Endothelial cell of umbilical vein (primary cell): ENCODE results near the gene SELENOM.

Experiments
- CTCF ChIP-seq, 2 donors: IDR thresholded peaks; 1 replicate in 1 of 2; 2 replicates in 1 of 2; pipeline ENCODE4 v1.5.1; 2011; ENCODE audit warnings: low read length in 2 of 2, mild to moderate bottlenecking in 2 of 2, moderate library complexity in 2 of 2, control low read depth in 1 of 2, inconsistent platforms in 1 of 2, low read depth in 1 of 2; ENCODE audit not compliant: insufficient read depth in 1 of 2; ENCODE audit errors: extremely low read depth in 1 of 2
- EZH2 ChIP-seq: IDR thresholded peaks from 2 replicates; pipeline ENCODE4 v1.6.1; 2012; ENCODE audit warnings: borderline replicate concordance, low read depth, mild to moderate bottlenecking, moderate library complexity, low read length, inconsistent platforms; ENCODE audit not compliant: severe bottlenecking
- POLR2A ChIP-seq: IDR thresholded peaks from 2 replicates; pipeline ENCODE4 v1.6.1; 2012; ENCODE audit warnings: low read depth, mild to moderate bottlenecking, control low read depth, low read length

GRCh38 chr22:31126869-31127175 lies 19.5 kb upstream of the SELENOM start:
- TF ChIP-seq CTCF (IDR thresholded peaks at IDR 0.05; ENCODE audit: extremely low read depth in 1 of 2, insufficient read depth in 1 of 2, low read depth in 1 of 2, low read length in 2 of 2) (no peak), EZH2 (no peak), POLR2A (no peak)
